B cell (primary cell): ENCODE data around the gene TBX18. TPM values are rescaled to one million over a fixed set of nuclear protein-coding genes. Genes with fewer than 3 reads are reported as not detected.

ENCODE experiments used
- ATAC-seq: fragments of 200-7000 bp; cut with Tn5 transposase; one replicate; pipeline ENCODE4 v1.10.0; 2021; ENCODE audit warnings: low read depth, mild to moderate bottlenecking, moderate number of reproducible peaks, moderate library complexity
- CTCF ChIA-PET: fragments of 350-600 bp; sonication (Branson Sonifier 250); formaldehyde crosslinking; loops from one replicate; lab custom pipeline; 2021; ENCODE audit warnings: antibody characterized with exemption, inconsistent platforms; lab: Charles Lee
- POLR2A ChIA-PET: fragments of 350-600 bp; sonication (Branson Sonifier 250); formaldehyde crosslinking; loops from one replicate; lab custom pipeline; 2021; ENCODE audit warnings: antibody characterized with exemption; lab: Charles Lee
- DNase-seq: peaks from one replicate; pipeline ENCODE4 v3.0.0; 2013
- H2AFZ ChIP-seq: 2 replicates; pipeline ENCODE4 v1.6.1; 2012; ENCODE audit warnings: mild to moderate bottlenecking, low read depth, low read length; ENCODE audit not compliant: insufficient read depth, poor library complexity, severe bottlenecking
- H3K27ac ChIP-seq, 2 donors: 1 replicate in 1 of 2; 2 replicates in 1 of 2; pipeline ENCODE4 v1.5.1; 2012 to 2013; ENCODE audit warnings: low read length in 2 of 2, mild to moderate bottlenecking in 2 of 2, moderate library complexity in 1 of 2
- H3K27me3 ChIP-seq, 4 experiments: fragments of 200-600 bp in 1 of 4; sonication (generic) in 1 of 4; replicated peaks in 1 of 4; 1 replicate in 2 of 4; 2 replicates in 2 of 4; pipeline versions ENCODE4 v1.6.1 to v1.7.0; 2013 to 2016; ENCODE audit warnings: low read length in 3 of 4, mild to moderate bottlenecking in 2 of 4, mixed read lengths in 1 of 4, moderate library complexity in 1 of 4; ENCODE audit not compliant: insufficient read depth in 4 of 4, control insufficient read depth in 3 of 4; ENCODE audit errors: control extremely low read depth in 1 of 4
- H3K36me3 ChIP-seq, 2 experiments: replicated peaks in 1 of 2; 1 replicate in 1 of 2; 2 replicates in 1 of 2; pipeline versions ENCODE4 v1.6.1 to v1.7.1; 2013; ENCODE audit warnings: low read length in 1 of 2; ENCODE audit not compliant: insufficient read depth in 2 of 2, control insufficient read depth in 1 of 2; ENCODE audit errors: control extremely low read depth in 1 of 2, extremely low read depth in 1 of 2
- H3K4me1 ChIP-seq, 2 donors: fragments of 200-600 bp in 1 of 2; sonication (generic) in 1 of 2; 1 replicate in 1 of 2; 2 replicates in 1 of 2; pipeline versions ENCODE4 v1.5.1 to v1.6.1; 2013 to 2017; ENCODE audit warnings: low read length in 2 of 2; ENCODE audit not compliant: control insufficient read depth in 2 of 2, insufficient read depth in 2 of 2
- H3K4me2 ChIP-seq: replicated peaks from 2 replicates; pipeline ENCODE3; 2012; ENCODE audit warnings: mild to moderate bottlenecking, low read depth, low read length; ENCODE audit not compliant: poor library complexity, severe bottlenecking
- H3K4me3 ChIP-seq, 5 experiments: fragments of 200-600 bp in 1 of 5; sonication (generic) in 1 of 5; 1 replicate in 3 of 5; 2 replicates in 2 of 5; pipeline versions ENCODE4 v1.5.1 to v1.7.0; 2011 to 2016; ENCODE audit warnings: low read length in 4 of 5, mild to moderate bottlenecking in 4 of 5, low read depth in 2 of 5, control low read depth in 1 of 5, moderate library complexity in 1 of 5; ENCODE audit not compliant: insufficient read depth in 1 of 5; ENCODE audit errors: control extremely low read depth in 1 of 5, extremely low read depth in 1 of 5
- H3K79me2 ChIP-seq: fragments of 200-600 bp; sonication (generic); one replicate; pipeline ENCODE4 v1.6.0; 2016; ENCODE audit warnings: low read length; ENCODE audit not compliant: control insufficient read depth, insufficient read depth
- H3K9ac ChIP-seq: fragments of 200-600 bp; sonication (generic); 2 replicates; pipeline ENCODE4 v1.6.1; 2017; ENCODE audit warnings: mild to moderate bottlenecking, low read length, moderate library complexity
- H3K9me3 ChIP-seq, 3 donors: one replicate each; pipeline versions ENCODE4 v1.6.1 to v1.7.1; 2013; ENCODE audit warnings: low read length in 2 of 3; ENCODE audit not compliant: control insufficient read depth in 2 of 3, insufficient read depth in 1 of 3; ENCODE audit errors: control extremely low read depth in 1 of 3
- H4K20me1 ChIP-seq: 2 replicates; pipeline ENCODE4 v1.6.0; 2012; ENCODE audit warnings: mild to moderate bottlenecking, low read length; ENCODE audit not compliant: insufficient read depth, control insufficient read depth, poor library complexity, severe bottlenecking
- H3K27ac Mint-ChIP-seq: one replicate; pipeline ENCODE4 v1.8.0; 2021; ENCODE audit warnings: mixed read lengths
- H3K27me3 Mint-ChIP-seq: one replicate; pipeline ENCODE4 v1.8.0; 2021; ENCODE audit warnings: mixed read lengths
- H3K4me1 Mint-ChIP-seq: one replicate; pipeline ENCODE4 v1.8.0; 2021; ENCODE audit warnings: mixed read lengths
- H3K4me3 Mint-ChIP-seq: one replicate; pipeline ENCODE4 v1.8.0; 2021; ENCODE audit warnings: mixed read lengths
- H3K9me3 Mint-ChIP-seq: one replicate; pipeline ENCODE4 v1.8.0; 2022; ENCODE audit warnings: mixed read lengths; ENCODE audit not compliant: insufficient read depth
- EZH2 ChIP-seq: IDR thresholded peaks from 2 replicates; pipeline ENCODE4 v1.6.1; 2012; ENCODE audit warnings: borderline replicate concordance, low read depth, mild to moderate bottlenecking, moderate library complexity, low read length; ENCODE audit not compliant: insufficient read depth, poor library complexity, severe bottlenecking
- WGBS: methylation state at CpG from one replicate; pipeline ENCODE4 v1.1.5; 2013; ENCODE audit warnings: missing lambda C conversion rate; ENCODE audit not compliant: insufficient coverage; 5-methylcytosine and 5-hydroxymethylcytosine counted together
- intact Hi-C: fragments of 100-400 bp; cut with micrococcal nuclease; formaldehyde crosslinking; loops from one replicate; pipeline ENCODE4 v1.10.0; 2022
- polyA plus RNA-seq: library from polyadenylated mRNA; depleted of rRNA; stranded (reverse); fragments of >200 nt; gene quantifications from 2 replicates; pipeline ENCODE4 v1.2.3, GENCODE V29; 2012
- total RNA-seq, 2 donors: library from RNA; stranded (reverse); fragments of 120-200 nt in 1 of 2; gene quantifications; 1 replicate in 1 of 2; 2 replicates in 1 of 2; pipeline versions ENCODE4 v1.2.3 to v1.2.4, GENCODE V29; 2013 to 2022
- TF ChIP-seq, protein P1 (sequence below): fragments of 200-600 bp; IDR thresholded peaks from one replicate; pipeline ENCODE4 v1.8.0; 2022; ENCODE audit warnings: antibody characterized with exemption, mild to moderate bottlenecking

TBX18 gene
- total and polyA plus RNA-seq, 2 donors (not counting 1 experiment from before 2014, with no cell fraction given): not detected

- ChIA-PET CTCF (no interaction called here), POLR2A (no interaction called here)
- no peak overlapping the region for H2AFZ ChIP-seq
- no peak overlapping the region for H3K27ac Mint-ChIP-seq
- no peak overlapping the region for H3K9ac ChIP-seq
- peaks cover 67% of the 10 kb centered on the region for H3K27me3 Mint-ChIP-seq
- H3K4me2 ChIP-seq: no peak overlapping the region
- WGBS: 20% methylated on average over 23 of the region's 35 CpGs
- TF ChIP-seq, protein P1, sequence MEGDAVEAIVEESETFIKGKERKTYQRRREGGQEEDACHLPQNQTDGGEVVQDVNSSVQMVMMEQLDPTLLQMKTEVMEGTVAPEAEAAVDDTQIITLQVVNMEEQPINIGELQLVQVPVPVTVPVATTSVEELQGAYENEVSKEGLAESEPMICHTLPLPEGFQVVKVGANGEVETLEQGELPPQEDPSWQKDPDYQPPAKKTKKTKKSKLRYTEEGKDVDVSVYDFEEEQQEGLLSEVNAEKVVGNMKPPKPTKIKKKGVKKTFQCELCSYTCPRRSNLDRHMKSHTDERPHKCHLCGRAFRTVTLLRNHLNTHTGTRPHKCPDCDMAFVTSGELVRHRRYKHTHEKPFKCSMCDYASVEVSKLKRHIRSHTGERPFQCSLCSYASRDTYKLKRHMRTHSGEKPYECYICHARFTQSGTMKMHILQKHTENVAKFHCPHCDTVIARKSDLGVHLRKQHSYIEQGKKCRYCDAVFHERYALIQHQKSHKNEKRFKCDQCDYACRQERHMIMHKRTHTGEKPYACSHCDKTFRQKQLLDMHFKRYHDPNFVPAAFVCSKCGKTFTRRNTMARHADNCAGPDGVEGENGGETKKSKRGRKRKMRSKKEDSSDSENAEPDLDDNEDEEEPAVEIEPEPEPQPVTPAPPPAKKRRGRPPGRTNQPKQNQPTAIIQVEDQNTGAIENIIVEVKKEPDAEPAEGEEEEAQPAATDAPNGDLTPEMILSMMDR: no peak
- TF ChIP-seq EZH2: no peak
- H3K9me3 Mint-ChIP-seq: no peaks in the 10 kb centered on the region
- no peak overlapping the region for H3K4me3 ChIP-seq
- no peak for DNase-seq
- H3K9me3 ChIP-seq: peaks cover 0 to 14% (median 1%) of the 10 kb centered on the region in 3 donors
- H3K27ac ChIP-seq: no peak overlapping the region
- H3K79me2 ChIP-seq: no peaks in the 10 kb centered on the region
- no peak for ATAC-seq
- H3K4me3 Mint-ChIP-seq: no peak overlapping the region
- H3K27me3 ChIP-seq: peaks cover 0 to 65% (median 41%) of the 10 kb centered on the region in 4 experiments
- peaks cover 0 to 7% of the 10 kb centered on the region in 2 donors for H3K4me1 ChIP-seq
- peaks cover 2% of the 10 kb centered on the region for H3K4me1 Mint-ChIP-seq
- intact Hi-C loops: no loop called here
- no peaks in the 10 kb centered on the region for H3K36me3 ChIP-seq
- H4K20me1 ChIP-seq: no peaks in the 10 kb centered on the region
Measured at GRCh38 chr6:84772428-84773132, 8.2 kb upstream of the TBX18 start.

DNA sequence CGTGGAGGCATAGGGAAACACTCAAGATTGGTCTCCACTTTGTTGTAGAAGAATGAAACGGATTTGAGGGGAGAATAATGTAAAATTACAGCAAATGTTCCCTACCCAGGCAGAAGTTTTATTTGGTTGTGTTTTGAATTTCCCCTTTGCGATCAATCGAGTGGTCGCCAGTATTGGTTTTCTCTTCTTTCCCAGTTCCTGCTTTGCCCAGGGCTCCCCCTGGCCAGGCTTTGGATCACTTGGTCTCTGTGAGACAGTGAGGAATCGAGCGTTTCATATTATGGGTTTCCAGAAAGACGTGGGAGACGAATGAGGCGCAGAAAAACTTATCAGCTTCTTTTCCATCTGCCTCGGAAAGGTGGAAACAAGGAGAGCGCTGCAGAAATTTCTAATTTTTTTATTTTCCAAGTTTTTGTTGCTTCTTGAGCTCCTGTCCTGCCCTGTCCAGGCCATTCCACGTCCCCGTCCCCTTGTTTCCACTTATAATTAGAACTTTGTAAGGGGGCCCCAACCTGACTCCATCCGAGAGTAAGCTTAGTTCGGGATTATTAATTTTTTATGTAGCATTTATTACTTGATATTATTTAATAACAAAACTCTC, 7.5 kb upstream of the TBX18 start:
- H3K4me3 Mint-ChIP-seq: no peak overlapping the region
- Histone ChIP-seq H3K4me1 (peaks cover 0 to 7% of the 10 kb centered on the region in 2 donors), H4K20me1 (no peaks in the 10 kb centered on the region), H3K36me3 (no peaks in the 10 kb centered on the region), H3K4me2 (no peak overlapping the region), H3K9me3 (peaks cover 0 to 21% (median 1%) of the 10 kb centered on the region in 3 donors), H3K9ac (no peak overlapping the region), H3K27me3 (peaks cover 0 to 65% (median 44%) of the 10 kb centered on the region in 4 experiments), H3K27ac (no peak overlapping the region), H3K4me3 (no peak overlapping the region), H3K79me2 (no peaks in the 10 kb centered on the region), H2AFZ (no peak overlapping the region)
- intact Hi-C loops: no loop called here
- H3K9me3 Mint-ChIP-seq: no peaks in the 10 kb centered on the region
- H3K27me3 Mint-ChIP-seq: peaks cover 65% of the 10 kb centered on the region
- TF ChIP-seq, protein P1: no peak
- no peak for TF ChIP-seq EZH2
- CTCF ChIA-PET: no interaction called here
- H3K4me1 Mint-ChIP-seq: peaks cover 2% of the 10 kb centered on the region
- no peak overlapping the region for H3K27ac Mint-ChIP-seq
- POLR2A ChIA-PET: no interaction called here
- 35% methylated on average over 8 of the region's 16 CpGs for WGBS
- ATAC-seq (no peak), DNase-seq (no peak)
